WTC11 (cell line): Measurements from ENCODE around the gene DISP3. TPM values are rescaled to one million over a fixed set of nuclear protein-coding genes. Genes with fewer than 3 reads are reported as not detected.

Experiments used
- ATAC-seq: fragments of 200-7000 bp; cut with Tn5 transposase; 2 replicates; pipeline ENCODE4 v1.10.0; 2021; ENCODE audit warnings: mild to moderate bottlenecking, moderate library complexity
- CTCF ChIA-PET: fragments of 300-600 bp; sonication (Branson Sonifier 250); formaldehyde crosslinking; loops from one replicate; lab custom pipeline; 2021; ENCODE audit warnings: antibody characterized with exemption; lab: Charles Lee
- POLR2A ChIA-PET: fragments of 350-600 bp; sonication (Branson Sonifier 250); formaldehyde crosslinking; loops from one replicate; lab custom pipeline; 2021; ENCODE audit warnings: antibody characterized with exemption; lab: Charles Lee
- DNase-seq: peaks from one replicate; pipeline ENCODE4 v3.0.0; 2021; ENCODE audit warnings: low spot score
- H3K27ac Mint-ChIP-seq: 2 replicates; pipeline ENCODE4 v1.8.0; 2021; ENCODE audit warnings: mixed read lengths
- H3K27me3 Mint-ChIP-seq: 2 replicates; pipeline ENCODE4 v1.8.0; 2021; ENCODE audit warnings: low read depth, mild to moderate bottlenecking, moderate library complexity, mixed read lengths
- H3K36me3 Mint-ChIP-seq: 2 replicates; pipeline ENCODE4 v1.8.0; 2021; ENCODE audit warnings: mixed read lengths
- H3K4me1 Mint-ChIP-seq: 2 replicates; pipeline ENCODE4 v1.8.0; 2022; ENCODE audit warnings: mixed read lengths
- H3K4me3 Mint-ChIP-seq: 2 replicates; pipeline ENCODE4 v1.8.0; 2021; ENCODE audit warnings: mild to moderate bottlenecking, moderate library complexity, mixed read lengths
- H3K9me3 Mint-ChIP-seq: 2 replicates; pipeline ENCODE4 v1.8.0; 2021; ENCODE audit warnings: mixed read lengths
- ATF1 ChIP-seq: sonication (generic); formaldehyde crosslinking; IDR thresholded peaks from 2 replicates; pipeline ENCODE4 v1.8.1; 2023; ENCODE audit warnings: mild to moderate bottlenecking, moderate library complexity, missing genetic modification reagents
- CREM ChIP-seq: sonication (generic); formaldehyde crosslinking; IDR thresholded peaks from 2 replicates; pipeline ENCODE4 v1.8.1; 2022; ENCODE audit warnings: mild to moderate bottlenecking, missing genetic modification reagents, moderate library complexity
- E2F1 ChIP-seq: sonication (generic); formaldehyde crosslinking; IDR thresholded peaks from 2 replicates; pipeline ENCODE4 v1.8.0; 2022; ENCODE audit warnings: mild to moderate bottlenecking, missing genetic modification reagents
- ELF4 ChIP-seq: sonication (generic); formaldehyde crosslinking; IDR thresholded peaks from 2 replicates; pipeline ENCODE4 v1.8.1; 2022; ENCODE audit warnings: low read depth, mild to moderate bottlenecking, moderate library complexity, missing genetic modification reagents
- ETV6 ChIP-seq: sonication (generic); formaldehyde crosslinking; IDR thresholded peaks from 2 replicates; pipeline ENCODE4 v1.8.1; 2022; ENCODE audit warnings: mild to moderate bottlenecking, missing genetic modification reagents
- GABPB1 ChIP-seq: sonication (generic); formaldehyde crosslinking; IDR thresholded peaks from 2 replicates; pipeline ENCODE4 v1.8.1; 2023; ENCODE audit warnings: mild to moderate bottlenecking, missing genetic modification reagents
- GRHL2 ChIP-seq: fragments of 250-450 bp; sonication (Bioruptor Pico); IDR thresholded peaks from 2 replicates; pipeline ENCODE4 v1.8.0; 2022; ENCODE audit warnings: mild to moderate bottlenecking, moderate library complexity; ENCODE audit not compliant: insufficient replicate concordance, severe bottlenecking
- HMGA2 ChIP-seq: fragments of 250-450 bp; sonication (Bioruptor Pico); IDR thresholded peaks from 2 replicates; pipeline ENCODE4 v1.4.0; 2021; ENCODE audit warnings: mild to moderate bottlenecking, moderate library complexity
- HMGXB4 ChIP-seq: sonication (generic); formaldehyde crosslinking; IDR thresholded peaks from 2 replicates; pipeline ENCODE4 v1.8.1; 2023; ENCODE audit warnings: mild to moderate bottlenecking, moderate library complexity, missing genetic modification reagents
- JUN ChIP-seq: sonication (generic); formaldehyde crosslinking; IDR thresholded peaks from 2 replicates; pipeline ENCODE4 v1.8.0; 2023; ENCODE audit warnings: mild to moderate bottlenecking, missing genetic modification reagents
- KAT7 ChIP-seq: sonication (generic); formaldehyde crosslinking; IDR thresholded peaks from 2 replicates; pipeline ENCODE4 v1.8.1; 2023; ENCODE audit warnings: missing genetic modification reagents, mild to moderate bottlenecking, borderline replicate concordance
- MLX ChIP-seq: sonication (generic); formaldehyde crosslinking; IDR thresholded peaks from 2 replicates; pipeline ENCODE4 v1.8.1; 2023; ENCODE audit warnings: mild to moderate bottlenecking, missing genetic modification reagents, moderate library complexity
- NFE2L1 ChIP-seq: sonication (generic); formaldehyde crosslinking; IDR thresholded peaks from 2 replicates; pipeline ENCODE4 v1.8.1; 2023; ENCODE audit warnings: missing genetic modification reagents
- NR3C1 ChIP-seq: sonication (generic); formaldehyde crosslinking; conservative IDR thresholded peaks from 2 replicates; pipeline ENCODE4 v1.8.1; 2023; ENCODE audit warnings: low read depth, mild to moderate bottlenecking, missing genetic modification reagents
- RELA ChIP-seq: sonication (generic); formaldehyde crosslinking; IDR thresholded peaks from 2 replicates; pipeline ENCODE4 v1.8.1; 2022; ENCODE audit warnings: missing genetic modification reagents, mild to moderate bottlenecking, borderline replicate concordance
- SMAD4 ChIP-seq: sonication (generic); formaldehyde crosslinking; IDR thresholded peaks from 2 replicates; pipeline ENCODE4 v1.8.0; 2022; ENCODE audit warnings: mild to moderate bottlenecking, missing genetic modification reagents
- SOX15 ChIP-seq: fragments of 250-450 bp; sonication (Bioruptor Pico); IDR thresholded peaks from 2 replicates; pipeline ENCODE4 v1.9.0; 2021; ENCODE audit warnings: mild to moderate bottlenecking
- TCF7 ChIP-seq: sonication (generic); formaldehyde crosslinking; IDR thresholded peaks from 2 replicates; pipeline ENCODE4 v1.8.0; 2022; ENCODE audit warnings: mild to moderate bottlenecking, low read depth, missing genetic modification reagents, moderate library complexity
- TP53 ChIP-seq: sonication (generic); formaldehyde crosslinking; IDR thresholded peaks from 2 replicates; pipeline ENCODE4 v1.8.1; 2023; ENCODE audit warnings: mild to moderate bottlenecking, missing genetic modification reagents
- ZBTB43 ChIP-seq: sonication (generic); formaldehyde crosslinking; IDR thresholded peaks from 2 replicates; pipeline ENCODE4 v1.8.1; 2023; ENCODE audit warnings: mild to moderate bottlenecking, missing genetic modification reagents
- ZNF263 ChIP-seq: sonication (generic); formaldehyde crosslinking; IDR thresholded peaks from 2 replicates; pipeline ENCODE4 v1.8.1; 2022; ENCODE audit warnings: low read depth, mild to moderate bottlenecking, moderate library complexity, missing genetic modification reagents
- ZNF416 ChIP-seq: fragments of 250-450 bp; sonication (Bioruptor Pico); IDR thresholded peaks from 2 replicates; pipeline ENCODE4 v1.9.0; 2021; ENCODE audit warnings: mild to moderate bottlenecking, inconsistent platforms
- ZNF671 ChIP-seq: fragments of 250-450 bp; sonication (Bioruptor Pico); IDR thresholded peaks from 2 replicates; pipeline ENCODE4 v1.8.0; 2021; ENCODE audit warnings: mild to moderate bottlenecking
- total RNA-seq: library from RNA; stranded (reverse); gene quantifications from 3 replicates; pipeline ENCODE4 v1.2.3, GENCODE V29; 2021

The DISP3 gene
- total RNA-seq, 1 experiment from 2014 or later = 6.0 TPM

DNA sequence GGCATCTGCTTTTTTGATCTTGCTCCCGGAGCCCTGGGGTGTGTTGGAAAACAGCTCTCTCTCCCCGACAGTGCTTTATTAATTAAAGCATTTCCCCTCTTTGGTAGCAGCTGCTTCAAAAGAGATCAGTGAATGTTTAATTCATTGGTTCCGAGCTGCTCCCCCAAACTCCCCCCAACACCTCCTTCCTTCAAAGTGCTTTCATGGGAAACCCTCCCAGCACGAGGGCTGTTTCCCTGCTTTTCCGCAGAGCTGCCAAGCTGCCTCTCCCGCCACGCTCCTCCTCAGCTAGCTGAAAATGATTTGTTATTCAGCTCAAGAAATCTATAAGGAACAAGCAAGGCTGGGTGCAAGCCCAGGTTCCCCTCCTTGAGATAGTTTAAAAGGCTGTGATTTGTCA lies 40.0 kb upstream of the DISP3 start:
- Mint-ChIP-seq H3K4me3 (no peak overlapping the region), H3K27me3 (no peaks in the 10 kb centered on the region), H3K4me1 (0 out of 2 replicates have a peak, but pooled peaks cover 3% of the 10 kb centered on the region), H3K9me3 (no peaks in the 10 kb centered on the region), H3K27ac (no peak overlapping the region), H3K36me3 (no peaks in the 10 kb centered on the region)
- CTCF ChIA-PET = interaction anchor here (1.2 kb wide), 2 partner anchors 133 to 402 kb away, joined by 4 to 5 read pairs; no protein-coding TSS in a partner anchor
- DNase-seq = no peak
- TF ChIP-seq ZNF671 (no peak), RELA (CRISPR knock-in tag) (no peak), SOX15 (no peak), ZBTB43 (CRISPR knock-in tag) (no peak), ZNF416 (CRISPR knock-in tag) (no peak), SMAD4 (CRISPR knock-in tag) (no peak), HMGA2 (CRISPR knock-in tag) (no peak), TP53 (CRISPR knock-in tag) (no peak), ATF1 (CRISPR knock-in tag) (no peak), HMGXB4 (CRISPR knock-in tag) (no peak), TCF7 (CRISPR knock-in tag) (no peak), NFE2L1 (CRISPR knock-in tag) (no peak), CREM (no peak), ETV6 (CRISPR knock-in tag) (no peak), NR3C1 (CRISPR knock-in tag) (no peak), KAT7 (CRISPR knock-in tag) (no peak), GABPB1 (CRISPR knock-in tag) (no peak)
- POLR2A ChIA-PET = no interaction called here
- no peak for ATAC-seq

DNA sequence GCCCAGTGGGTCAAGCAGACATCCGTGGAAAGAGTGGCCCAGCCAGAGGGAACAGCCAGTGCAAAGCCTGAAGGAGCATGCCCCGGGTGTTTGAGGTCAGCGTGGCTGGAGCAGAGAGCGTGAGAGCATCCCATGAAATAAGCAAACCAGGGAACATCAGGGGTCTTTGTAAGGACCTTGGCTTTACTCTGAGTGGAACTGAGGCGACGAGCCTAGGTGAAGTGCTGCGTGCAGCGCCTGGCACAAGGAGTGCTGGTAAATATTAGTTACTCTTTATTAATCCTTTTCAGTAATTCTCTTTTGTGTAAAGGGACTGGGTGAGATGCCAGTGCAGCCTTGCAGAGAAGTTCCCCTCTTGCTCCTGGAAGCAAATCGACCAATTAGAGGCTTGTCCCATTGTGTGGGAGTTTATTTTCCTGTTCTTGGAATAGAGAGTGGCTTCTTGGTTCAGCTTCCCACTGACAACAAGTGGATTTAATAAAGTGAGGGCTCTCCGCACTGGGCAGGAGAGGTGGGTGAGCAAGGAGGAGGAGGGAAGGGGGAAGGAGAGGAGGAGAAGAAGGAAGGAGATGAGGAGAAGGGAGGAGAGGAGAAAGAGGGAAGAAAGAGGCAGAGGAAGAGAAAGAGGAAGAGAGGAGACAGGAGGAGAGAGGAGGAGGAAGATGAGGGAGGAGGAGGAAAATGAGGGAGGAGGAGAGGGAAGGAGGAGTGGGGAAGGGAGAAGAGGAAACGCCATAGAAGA lies 37.6 kb upstream of the DISP3 start:
- Mint-ChIP-seq H3K9me3 (no peaks in the 10 kb centered on the region), H3K27me3 (no peaks in the 10 kb centered on the region; the same call in 1 of the 2 replicates), H3K4me1 (0 out of 2 replicates have a peak, but pooled peaks cover 3% of the 10 kb centered on the region), H3K4me3 (no peak overlapping the region), H3K27ac (no peak overlapping the region), H3K36me3 (no peaks in the 10 kb centered on the region)
- TF ChIP-seq HMGA2 (CRISPR knock-in tag) (no peak), GRHL2 (CRISPR knock-in tag) (no peak), ZNF263 (CRISPR knock-in tag) (no peak), MLX (CRISPR knock-in tag) (no peak), E2F1 (CRISPR knock-in tag) (no peak), ELF4 (CRISPR knock-in tag) (no peak), JUN (CRISPR knock-in tag) (no peak)
- no peak for DNase-seq
- POLR2A ChIA-PET = no interaction called here
- no peak for ATAC-seq
- CTCF ChIA-PET = no interaction called here
